ENCODE data around the gene FGD2.
"Not testable (repeated sequence)": the region's sequence is repeated elsewhere in the genome, so short reads cannot be mapped to it uniquely, and the experiment has no call there.

Gene FGD2

DNA sequence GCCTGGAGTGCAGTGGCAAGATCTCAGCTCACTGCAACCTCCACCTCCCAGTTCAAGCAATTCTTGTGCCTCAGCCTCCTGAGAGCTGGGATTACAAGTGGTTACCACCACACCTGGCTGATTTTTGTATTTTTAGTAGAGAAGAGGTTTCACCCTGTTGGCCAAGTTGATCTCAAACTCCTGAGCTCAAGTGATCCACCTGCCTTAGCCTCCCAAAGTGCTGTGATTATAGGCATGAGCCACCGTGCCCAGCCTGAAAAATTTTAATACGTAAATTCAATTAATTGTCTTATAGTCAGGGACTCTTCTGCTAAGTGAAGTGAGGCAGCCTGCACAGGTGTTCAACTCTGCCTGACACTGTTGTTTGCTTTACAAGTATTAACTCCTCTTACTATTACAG, 15.1 kb upstream of the FGD2 start:
- H3K4me1 Mint-ChIP-seq, result peaks cover 14% of the 10 kb centered on the region
- CTCF ChIA-PET, result interaction anchor here (1.2 kb wide), 1 partner anchor 28 kb away, joined by 5 read pairs; no protein-coding TSS in a partner anchor

GRCh38 chr6:36997811-36998722, 7.4 kb upstream of the FGD2 start:
- no peaks in the 10 kb centered on the region for H3K36me3 Mint-ChIP-seq
- H3K4me1 Mint-ChIP-seq, result no peaks in the 10 kb centered on the region
- CTCF ChIA-PET, result no interaction called here
- H3K9me3 Mint-ChIP-seq, result no peaks in the 10 kb centered on the region
- DNase-seq, result no peak
- no peak overlapping the region for H3K27ac Mint-ChIP-seq
- peaks cover 75% of the 10 kb centered on the region for H3K27me3 Mint-ChIP-seq
- H3K4me3 Mint-ChIP-seq, result no peak overlapping the region

More for the DNA sequence above, 15.1 kb upstream of the FGD2 start:
- not testable (repeated sequence) for H3K4me3 Mint-ChIP-seq, DNase-seq, H3K27ac Mint-ChIP-seq, H3K9me3 Mint-ChIP-seq, H3K36me3 Mint-ChIP-seq
- peaks cover 46% of the 10 kb centered on the region for H3K27me3 Mint-ChIP-seq

DNA sequence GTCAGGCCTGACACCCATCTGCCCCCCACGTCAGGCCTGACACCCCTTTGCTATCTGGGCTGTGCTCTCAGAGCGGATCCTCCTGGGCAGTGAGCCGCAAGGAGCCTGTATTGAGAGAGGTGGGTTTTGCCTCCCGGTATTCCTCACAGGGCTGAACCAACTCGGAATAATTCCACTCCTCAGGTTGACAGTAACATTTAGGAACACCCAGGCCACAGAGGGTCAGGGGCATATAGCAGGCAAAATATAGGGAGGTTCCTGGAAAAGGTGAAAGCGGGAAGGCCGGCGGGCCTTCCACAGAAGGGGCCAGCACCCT, 6.8 kb upstream of the FGD2 start:
- Mint-ChIP-seq H3K36me3 (no peaks in the 10 kb centered on the region), H3K4me1 (no peaks in the 10 kb centered on the region), H3K9me3 (no peaks in the 10 kb centered on the region), H3K27ac (no peak overlapping the region), H3K27me3 (peaks cover 69% of the 10 kb centered on the region), H3K4me3 (no peak overlapping the region)
- CTCF ChIA-PET, result no interaction called here
- no peak for DNase-seq

DNA sequence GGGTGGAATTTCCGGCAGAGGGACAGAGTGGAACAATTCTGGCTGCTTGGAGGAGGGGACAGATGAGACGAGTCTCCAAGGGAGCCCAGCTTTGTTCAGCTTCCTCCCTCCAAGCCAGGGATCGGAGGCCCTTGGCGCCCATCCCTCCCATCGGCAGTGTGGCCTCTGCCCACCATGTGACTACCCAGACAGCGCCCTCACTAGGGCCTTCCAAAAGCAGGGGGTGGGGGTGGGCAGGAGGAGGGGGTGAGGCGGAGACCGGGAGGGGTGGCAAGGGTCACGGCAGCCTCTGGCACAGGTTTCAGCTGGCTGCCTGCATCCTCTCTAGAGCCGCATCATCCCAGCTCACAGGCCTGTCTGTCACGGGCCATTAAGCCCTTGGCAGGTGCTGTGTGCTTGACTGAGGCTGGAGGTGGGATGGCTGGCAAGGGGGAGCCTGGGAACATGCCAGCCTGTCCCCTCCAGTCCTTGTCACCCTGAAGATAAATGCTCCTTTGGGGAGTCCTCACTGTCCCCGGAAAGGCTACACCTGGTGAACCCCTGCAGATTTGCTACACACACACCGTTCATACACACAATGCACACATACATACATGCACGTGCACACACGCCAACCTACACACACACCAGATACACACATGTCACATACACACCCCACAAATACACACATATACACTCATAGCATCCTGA, 6.2 kb upstream of the FGD2 start:
- Mint-ChIP-seq H3K9me3 (no peaks in the 10 kb centered on the region), H3K27ac (no peak overlapping the region), H3K4me1 (no peaks in the 10 kb centered on the region), H3K27me3 (peaks cover 66% of the 10 kb centered on the region), H3K4me3 (no peak overlapping the region), H3K36me3 (no peaks in the 10 kb centered on the region)
- CTCF ChIA-PET, result no interaction called here
- no peak for DNase-seq

DNA sequence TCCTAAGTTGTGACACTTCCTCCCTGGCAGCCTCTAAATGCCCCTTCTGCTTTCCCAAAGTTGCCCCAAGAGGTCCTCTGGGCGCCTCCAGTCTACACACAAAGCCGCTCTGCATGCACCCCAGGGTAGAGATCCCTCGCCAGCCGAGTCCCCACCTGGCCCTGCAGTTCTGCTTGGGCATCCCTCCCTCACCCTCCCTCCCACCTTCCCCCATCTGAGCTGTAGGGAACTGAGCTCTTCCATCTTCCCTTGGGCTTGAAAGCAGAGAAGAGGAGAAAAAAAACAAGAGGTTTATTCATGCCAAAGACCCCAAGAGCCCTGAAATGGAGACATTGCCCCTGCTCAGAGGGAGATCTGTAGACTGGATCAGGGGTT, 5.7 kb upstream of the FGD2 start:
- no peaks in the 10 kb centered on the region for H3K4me1 Mint-ChIP-seq

GRCh38 chr6:37004044-37004980, 1.1 kb upstream of the FGD2 start:
- Mint-ChIP-seq H3K27ac (no peak overlapping the region), H3K27me3 (peaks cover 35% of the 10 kb centered on the region)
- CTCF ChIA-PET, result no interaction called here

More for the DNA sequence above, 5.7 kb upstream of the FGD2 start:
- Mint-ChIP-seq H3K36me3 (no peaks in the 10 kb centered on the region), H3K27me3 (peaks cover 61% of the 10 kb centered on the region), H3K4me3 (no peak overlapping the region), H3K27ac (no peak overlapping the region), H3K9me3 (no peaks in the 10 kb centered on the region)
- DNase-seq, result no peak
- CTCF ChIA-PET, result no interaction called here

GRCh38 chr6:37005827-37006567, 542 bp downstream of the FGD2 start:
- no peak for DNase-seq
- no peaks in the 10 kb centered on the region for H3K9me3 Mint-ChIP-seq
- no peak overlapping the region for H3K27ac Mint-ChIP-seq
- H3K4me1 Mint-ChIP-seq, result peaks cover 27% of the 10 kb centered on the region
- peak overlapping the region; percentile 9 for H3K4me3 Mint-ChIP-seq
- no peaks in the 10 kb centered on the region for H3K36me3 Mint-ChIP-seq
- CTCF ChIA-PET, result interaction anchor here (0.6 to 1.1 kb wide), 3 partner anchors 18 to 223 kb away, joined by 3 to 5 read pairs (median 5); no protein-coding TSS in a partner anchor
- H3K27me3 Mint-ChIP-seq, result peaks cover 25% of the 10 kb centered on the region

More at GRCh38 chr6:37004044-37004980, 1.1 kb upstream of the FGD2 start:
- Mint-ChIP-seq H3K36me3 (no peaks in the 10 kb centered on the region), H3K4me1 (peaks cover 27% of the 10 kb centered on the region), H3K4me3 (no peak overlapping the region), H3K9me3 (no peaks in the 10 kb centered on the region)
- no peak for DNase-seq

DNA sequence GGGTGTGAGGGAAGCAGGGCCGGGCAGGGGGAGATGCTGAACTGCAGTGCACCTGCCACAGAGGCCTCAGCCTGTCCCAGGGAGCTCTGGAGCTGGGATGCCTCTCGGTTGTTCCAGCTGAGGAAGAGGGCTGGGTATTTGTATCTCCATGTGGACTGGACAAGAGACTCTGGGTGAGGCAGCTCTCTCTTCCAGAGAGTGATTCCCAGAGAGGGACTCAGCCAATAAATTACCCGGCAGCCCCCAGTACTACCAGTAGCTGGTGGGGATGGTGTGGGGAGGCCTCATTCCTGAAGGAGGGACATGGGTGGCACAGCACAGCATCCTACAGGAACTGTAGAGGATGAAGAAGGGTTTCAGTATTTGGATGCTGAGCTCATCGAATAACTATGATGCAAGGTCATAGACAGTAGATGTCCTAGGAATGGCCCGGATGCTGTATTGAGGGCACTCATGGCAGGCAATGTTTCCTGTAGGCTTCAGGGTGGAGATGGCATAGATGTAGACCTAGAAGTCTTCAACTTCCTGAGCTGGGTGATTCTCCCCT, 1.4 kb downstream of the FGD2 start:
- DNase-seq, result no peak
- peaks cover 16% of the 10 kb centered on the region for H3K27me3 Mint-ChIP-seq
- H3K9me3 Mint-ChIP-seq, result no peaks in the 10 kb centered on the region
- no peaks in the 10 kb centered on the region for H3K36me3 Mint-ChIP-seq
- CTCF ChIA-PET, result interaction anchor here (1.0 to 1.5 kb wide), 3 partner anchors 11 to 224 kb away, joined by 3 to 9 read pairs (median 5); no protein-coding TSS in a partner anchor
- peaks cover 27% of the 10 kb centered on the region for H3K4me1 Mint-ChIP-seq
- H3K4me3 Mint-ChIP-seq, result no peak overlapping the region
- H3K27ac Mint-ChIP-seq, result no peak overlapping the region

GRCh38 chr6:37007340-37008043, 2.0 kb downstream of the FGD2 start:
- H3K36me3 Mint-ChIP-seq, result no peaks in the 10 kb centered on the region
- CTCF ChIA-PET, result interaction anchor here (1.5 kb wide), 1 partner anchor 11 kb away, joined by 9 read pairs; no protein-coding TSS in a partner anchor

GRCh38 chr6:37008484-37009465, 3.3 kb downstream of the FGD2 start:
- no peak overlapping the region for H3K4me3 Mint-ChIP-seq
- H3K4me1 Mint-ChIP-seq, result peaks cover 27% of the 10 kb centered on the region
- peaks cover 11% of the 10 kb centered on the region for H3K27me3 Mint-ChIP-seq
- CTCF ChIA-PET, result no interaction called here
- DNase-seq, result no peak
- no peaks in the 10 kb centered on the region for H3K36me3 Mint-ChIP-seq
- no peak overlapping the region for H3K27ac Mint-ChIP-seq
- H3K9me3 Mint-ChIP-seq, result no peaks in the 10 kb centered on the region

More at GRCh38 chr6:37007340-37008043, 2.0 kb downstream of the FGD2 start:
- peaks cover 27% of the 10 kb centered on the region for H3K4me1 Mint-ChIP-seq
- no peaks in the 10 kb centered on the region for H3K9me3 Mint-ChIP-seq
- H3K27me3 Mint-ChIP-seq, result peaks cover 14% of the 10 kb centered on the region
- H3K27ac Mint-ChIP-seq, result no peak overlapping the region
- no peak for DNase-seq
- H3K4me3 Mint-ChIP-seq, result no peak overlapping the region

DNA sequence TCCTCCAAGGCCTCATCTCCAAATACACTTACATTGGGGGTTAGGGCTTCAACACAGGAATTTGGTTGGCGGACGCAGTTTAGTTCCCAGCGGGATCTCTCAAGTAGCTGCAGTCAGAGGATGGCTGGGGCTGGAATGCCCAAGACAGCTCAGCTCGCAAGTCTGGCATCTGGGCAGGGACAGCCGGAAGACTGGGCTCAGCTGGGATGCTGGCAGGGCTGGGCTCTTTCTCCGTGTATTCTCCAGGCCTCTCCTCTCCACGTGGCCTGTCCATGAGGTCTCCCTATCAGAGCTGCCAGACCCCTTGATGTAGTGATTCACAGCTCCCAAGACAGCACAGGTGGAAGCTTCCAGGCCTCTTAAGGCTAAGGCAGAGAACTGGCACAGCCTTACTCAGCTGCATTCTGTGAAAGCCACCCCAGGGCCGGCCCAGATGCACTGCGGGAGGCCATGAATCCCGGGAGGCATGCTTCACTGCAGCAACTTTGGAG, 5.0 kb downstream of the FGD2 start:
- H3K4me1 Mint-ChIP-seq, result peaks cover 26% of the 10 kb centered on the region
- DNase-seq, result no peak
- H3K9me3 Mint-ChIP-seq, result no peaks in the 10 kb centered on the region
- CTCF ChIA-PET, result interaction anchor here (1.9 kb wide), 1 partner anchor 244 kb away, joined by 8 read pairs; no protein-coding TSS in a partner anchor
- no peak overlapping the region for H3K27ac Mint-ChIP-seq
- H3K4me3 Mint-ChIP-seq, result no peak overlapping the region
- H3K36me3 Mint-ChIP-seq, result no peaks in the 10 kb centered on the region
- peaks cover 11% of the 10 kb centered on the region for H3K27me3 Mint-ChIP-seq

All from activated naive CD4-positive, alpha-beta T cell treated with anti-CD3 and anti-CD28 coated beads, Interleukin-2, amount 10 ng/mL, durations not matched to agents 7 days and 5 days (primary cell).